Esophagus (tissue), 2 donors: ENCODE measurements around the gene ZNF256. TPM values are rescaled to one million over a fixed set of nuclear protein-coding genes. Genes with fewer than 3 reads are reported as not detected.
"Not testable (repeated sequence)": the region's sequence is repeated elsewhere in the genome, so short reads cannot be mapped to it uniquely, and the experiment has no call there.

Source experiments
- H3K27ac ChIP-seq, 2 donors: one replicate each; pipeline ENCODE4 v1.5.1; 2013; ENCODE audit warnings: low read depth in 2 of 2, mild to moderate bottlenecking in 2 of 2, inconsistent platforms in 1 of 2, low read length in 1 of 2, moderate library complexity in 1 of 2
- H3K27me3 ChIP-seq, 2 donors: one replicate each; pipeline ENCODE4 v1.6.1; 2013; ENCODE audit warnings: low read length in 2 of 2, control low read depth in 1 of 2, mild to moderate bottlenecking in 1 of 2; ENCODE audit not compliant: insufficient read depth in 2 of 2, control insufficient read depth in 1 of 2
- H3K36me3 ChIP-seq, 2 donors: one replicate each; pipeline ENCODE4 v1.6.1; 2013; ENCODE audit warnings: low read length in 1 of 2; ENCODE audit not compliant: control insufficient read depth in 2 of 2, insufficient read depth in 2 of 2
- H3K4me1 ChIP-seq, 2 donors: one replicate each; pipeline ENCODE4 v1.6.1; 2013; ENCODE audit warnings: low read length in 1 of 2; ENCODE audit not compliant: control insufficient read depth in 2 of 2, insufficient read depth in 2 of 2
- H3K4me3 ChIP-seq, 2 donors: one replicate each; pipeline ENCODE4 v1.5.1; 2013; ENCODE audit warnings: low read length in 2 of 2, mild to moderate bottlenecking in 2 of 2, low read depth in 1 of 2, moderate library complexity in 1 of 2
- H3K9me3 ChIP-seq, 2 donors: one replicate each; pipeline ENCODE4 v1.6.1; 2013; ENCODE audit warnings: mild to moderate bottlenecking in 2 of 2, low read depth in 1 of 2, low read length in 1 of 2, moderate library complexity in 1 of 2; ENCODE audit not compliant: control insufficient read depth in 2 of 2, insufficient read depth in 1 of 2
- WGBS, 2 donors: extraction: QIAGEN DNeasy Blood & Tissue Kit; methylation state at CpG; one replicate each; pipeline ENCODE4 v1.1.7; 2013; 5-methylcytosine and 5-hydroxymethylcytosine counted together
- polyA plus RNA-seq, 2 donors: library from polyadenylated mRNA; stranded (reverse); fragments of 200-250 nt; gene quantifications; one replicate each; pipeline ENCODE4 v1.2.3, GENCODE V29; 2013
- donor health status: healthy with polysubstance abuse.
- donor health status: Bipolar disorder and iron deficiency.

ZNF256 gene
- polyA plus RNA-seq, 2 donors = 2.5 TPM

DNA sequence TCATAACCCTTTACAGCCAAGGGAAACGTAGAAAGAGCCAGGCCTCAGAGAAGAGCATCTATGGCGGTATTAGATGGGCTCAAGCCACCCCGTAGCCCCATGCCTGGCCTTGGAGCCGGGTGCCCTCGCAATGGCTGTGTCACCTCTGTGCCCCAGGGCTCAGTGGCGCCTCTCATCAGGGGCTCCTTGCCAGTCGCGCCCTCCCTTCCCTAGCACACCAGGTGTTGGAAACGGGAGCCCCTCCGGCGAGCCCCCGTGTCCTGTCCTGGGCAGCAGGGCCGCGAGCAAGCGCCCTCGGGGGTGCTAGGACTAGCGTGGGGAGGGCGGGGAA is 453 bp downstream of the ZNF256 start:
- peaks cover 0 to 10% of the 10 kb centered on the region in 2 donors for H3K4me1 ChIP-seq
- WGBS, 2 donors = 1 to 2% methylated on average over 17 to 18 of the region's 18 CpGs
- peaks cover 15 to 42% of the 10 kb centered on the region in 2 donors for H3K9me3 ChIP-seq
- peaks cover 10 to 18% of the 10 kb centered on the region in 2 donors for H3K36me3 ChIP-seq
- H3K4me3 ChIP-seq = peak overlapping the region; percentile 78 to 81
- no peaks in the 10 kb centered on the region for H3K27me3 ChIP-seq
- H3K27ac ChIP-seq = peak overlapping the region; percentile 78 to 88

DNA sequence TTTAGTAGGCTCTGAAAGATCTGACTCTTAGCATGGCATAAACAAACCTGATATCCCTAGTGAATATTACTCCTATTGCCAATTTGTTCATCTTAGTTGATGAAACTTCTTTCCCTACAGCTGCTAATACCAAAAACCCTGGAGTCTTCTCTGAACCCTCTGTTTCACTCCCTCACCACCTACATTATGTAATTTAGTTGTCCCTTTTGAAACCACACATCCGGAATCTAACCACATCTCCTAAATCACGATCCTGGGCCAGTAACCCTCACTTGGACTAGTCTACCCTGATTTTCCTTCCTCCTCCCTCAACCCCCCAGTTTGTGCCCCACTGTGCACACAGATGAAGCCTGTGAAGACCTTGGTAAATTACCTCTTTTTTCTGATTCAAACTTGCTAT is 1.2 kb downstream of the ZNF256 start:
- Histone ChIP-seq H3K27ac (no peak overlapping the region), H3K9me3 (peaks cover 18 to 45% of the 10 kb centered on the region in 2 donors), H3K4me1 (peaks cover 0 to 10% of the 10 kb centered on the region in 2 donors), H3K4me3 (peak overlapping the region in 1 of 2 donors; percentile 81), H3K36me3 (peaks cover 13 to 25% of the 10 kb centered on the region in 2 donors), H3K27me3 (no peaks in the 10 kb centered on the region)
- 65 to 72% methylated on average over 2 of the region's 2 CpGs for WGBS, 2 donors

DNA sequence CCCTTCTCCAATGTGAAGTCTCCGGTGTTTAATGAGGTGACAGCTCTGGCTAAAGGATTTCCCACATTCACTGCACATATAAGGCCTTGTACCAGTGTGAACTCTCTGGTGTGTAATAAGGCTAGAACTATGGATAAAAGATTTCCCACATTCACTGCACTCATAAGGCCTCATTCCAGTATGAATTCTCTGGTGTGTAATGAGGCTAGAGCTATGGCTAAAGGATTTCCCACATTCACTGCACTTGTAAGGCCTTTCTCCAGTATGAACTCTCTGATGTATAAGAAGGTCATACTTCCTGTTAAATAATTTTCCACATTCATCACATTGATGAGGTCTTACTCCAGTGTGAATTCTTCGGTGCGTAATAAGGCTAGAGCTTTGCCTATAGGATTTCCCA is 5.9 kb downstream of the ZNF256 start:
- no peak overlapping the region for H3K27ac ChIP-seq
- H3K4me1 ChIP-seq = peaks cover 0 to 5% of the 10 kb centered on the region in 2 donors
- no peak overlapping the region for H3K4me3 ChIP-seq
- H3K9me3 ChIP-seq = peaks cover 18 to 44% of the 10 kb centered on the region in 2 donors
- H3K27me3 ChIP-seq = no peaks in the 10 kb centered on the region
- H3K36me3 ChIP-seq = peaks cover 18 to 30% of the 10 kb centered on the region in 2 donors
- WGBS, 2 donors = 96 to 99% methylated on average over 3 of the region's 3 CpGs

DNA sequence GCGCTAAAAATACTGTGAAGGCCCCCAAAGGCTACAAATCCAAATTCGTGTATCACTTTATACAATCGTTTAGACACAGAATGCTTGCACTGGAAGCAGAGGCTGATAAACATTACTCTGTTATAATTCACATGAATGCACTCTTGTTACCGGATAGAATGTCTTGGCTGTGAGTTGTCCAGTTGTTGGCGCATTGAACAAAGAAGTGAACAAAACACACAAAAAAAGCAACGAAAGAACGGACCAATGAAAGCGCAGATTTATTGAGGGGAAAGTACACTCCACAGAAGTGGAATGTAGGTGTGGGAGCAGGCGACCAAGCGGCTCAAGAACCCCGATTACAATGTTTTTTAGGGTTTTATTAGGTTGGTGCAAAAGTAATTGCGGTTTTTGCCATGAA is 11.8 kb downstream of the ZNF256 start:
- H3K36me3 ChIP-seq = peaks cover under 1% of the 10 kb centered on the region in 2 donors
- H3K9me3 ChIP-seq = peaks cover 5 to 24% of the 10 kb centered on the region in 2 donors
- H3K27me3 ChIP-seq = no peaks in the 10 kb centered on the region
- no peak overlapping the region for H3K27ac ChIP-seq
- H3K4me1 ChIP-seq = peaks cover 0 to 3% of the 10 kb centered on the region in 2 donors
- no peak overlapping the region for H3K4me3 ChIP-seq
- 87% methylated on average over 12 of the region's 12 CpGs for WGBS, 2 donors

DNA sequence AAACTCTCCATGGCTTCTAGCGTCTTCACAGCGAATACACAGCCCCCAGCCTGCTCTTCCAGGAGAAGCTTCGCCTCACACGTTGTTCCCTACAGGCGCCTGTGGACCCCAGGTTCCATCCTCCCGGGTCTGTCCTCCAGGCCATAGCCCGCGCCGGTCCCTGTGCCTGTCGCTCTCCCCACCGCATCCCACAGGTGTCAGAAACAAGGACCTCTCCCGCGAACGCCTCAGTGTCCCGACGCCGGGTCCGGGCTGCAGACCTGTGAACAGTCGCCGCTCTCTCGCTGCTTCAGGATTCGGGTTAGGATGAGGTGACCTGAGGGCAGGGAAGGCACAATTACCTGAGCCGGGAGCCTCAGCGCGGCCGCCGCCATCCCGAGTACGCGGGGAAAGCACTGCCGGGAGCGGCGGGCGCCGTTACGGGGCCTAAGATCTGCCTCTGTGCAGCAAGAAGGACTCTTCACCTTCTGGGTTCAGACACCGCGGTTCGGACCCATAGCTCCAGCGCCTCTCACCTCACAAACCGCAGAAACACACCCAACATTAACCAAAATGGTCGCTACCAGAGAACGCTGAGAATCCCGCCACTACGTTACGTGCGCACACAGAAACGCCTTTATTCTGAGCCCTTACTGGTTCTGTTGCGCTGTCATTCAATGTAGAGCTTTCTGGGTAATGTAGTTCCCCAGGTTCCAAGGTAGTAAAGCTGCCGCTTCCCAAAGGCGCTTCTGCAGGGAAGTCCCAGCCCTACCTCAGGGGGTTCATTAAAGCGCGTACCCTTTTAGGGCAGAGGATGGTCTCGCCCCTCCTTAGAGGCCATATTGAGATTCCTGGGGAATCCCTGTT is 12.5 kb downstream of the ZNF256 start, which contains the start of gene ZNF418:
ZNF418 (minus strand) TSS at position 583 of the 846 bp plus-strand sequence. CDS start 1,580 bp downstream, outside the sequence.
- Histone ChIP-seq H3K27me3 (no peaks in the 10 kb centered on the region), H3K4me3 (peak within 1 kb of the TSS; percentile 75 to 77), H3K27ac (peak within 1 kb of the TSS; percentile 69 to 76), H3K36me3 (peaks cover 0 to 3% of the 10 kb centered on the region in 2 donors), H3K4me1 (peaks cover 0 to 3% of the 10 kb centered on the region in 2 donors), H3K9me3 (peaks cover 5 to 29% of the 10 kb centered on the region in 2 donors)
- 7% methylated on average over 54 of the region's 54 CpGs for WGBS, 2 donors

DNA sequence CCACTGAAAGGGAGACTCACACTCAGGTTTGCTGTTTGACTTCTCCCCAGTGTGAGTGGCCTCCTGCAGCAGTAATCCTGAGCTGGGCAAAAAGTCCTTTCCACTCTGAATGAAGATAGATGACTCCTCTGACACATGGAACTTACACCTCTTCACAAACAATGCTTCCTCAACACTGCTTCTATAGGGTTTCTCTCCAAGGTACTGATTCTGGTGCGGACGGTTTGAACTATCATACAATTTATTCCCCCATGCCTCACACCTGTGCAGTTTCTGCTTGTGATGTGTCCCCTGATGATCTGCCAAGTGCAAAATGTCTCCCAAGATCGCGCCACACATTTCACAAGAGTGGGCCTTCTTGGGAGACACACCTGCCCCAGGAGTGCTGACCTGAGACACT is 19.9 kb downstream of the ZNF256 start:
- H3K27ac ChIP-seq = no peak overlapping the region
- H3K4me3 ChIP-seq = no peak overlapping the region
- H3K36me3 ChIP-seq = peaks cover 11 to 21% of the 10 kb centered on the region in 2 donors
- peaks cover 12 to 39% of the 10 kb centered on the region in 2 donors for H3K9me3 ChIP-seq
- H3K27me3 ChIP-seq = no peaks in the 10 kb centered on the region
- no peaks in the 10 kb centered on the region for H3K4me1 ChIP-seq
- 98 to 99% methylated on average over 4 of the region's 4 CpGs for WGBS, 2 donors

DNA sequence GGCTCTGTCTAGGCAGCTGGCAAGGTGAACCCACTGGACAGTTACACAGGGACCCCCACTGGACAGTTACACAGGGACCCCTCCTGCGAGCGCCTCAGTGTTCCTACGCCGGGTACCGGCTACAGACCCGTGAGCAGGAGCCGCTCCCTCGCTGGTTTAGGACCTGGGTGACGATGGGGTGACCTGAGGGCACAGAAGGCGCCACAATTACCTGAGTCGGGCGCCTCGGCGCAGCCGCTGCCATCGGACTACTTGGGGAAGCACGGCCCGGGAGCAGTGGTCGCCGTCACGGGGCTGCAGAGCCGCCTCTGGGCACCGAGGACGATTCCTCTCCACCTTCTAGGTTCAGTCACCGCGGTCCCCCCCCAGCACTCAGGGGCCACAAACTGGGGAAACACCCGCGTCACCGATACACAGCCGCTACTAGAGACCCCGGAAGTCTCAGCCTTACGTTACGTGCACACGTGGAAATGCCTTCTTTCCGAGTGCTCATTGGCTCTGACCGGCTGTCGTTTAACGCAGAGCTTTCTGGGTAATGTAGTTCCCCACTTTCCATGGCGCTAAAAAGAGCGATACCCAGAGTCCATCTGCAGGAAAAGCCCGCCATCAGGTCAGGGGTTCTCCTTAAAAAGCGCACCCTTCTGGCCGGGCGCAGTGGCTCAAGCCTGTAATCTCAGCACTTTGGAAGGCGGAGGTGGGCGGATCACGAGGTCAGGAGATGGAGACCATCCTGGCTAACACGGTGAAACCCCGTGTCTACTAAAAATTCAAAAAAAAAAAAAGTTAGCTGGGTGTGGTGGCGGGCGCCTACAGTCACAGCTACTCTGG is 31.1 kb downstream of the ZNF256 start, which contains the start of gene ZNF417:
ZNF417 (minus strand) TSS at position 425 of the 828 bp plus-strand sequence; CDS start at position 244, 181 bp downstream.
- H3K9me3 ChIP-seq, H3K36me3 ChIP-seq: not testable (repeated sequence)

DNA sequence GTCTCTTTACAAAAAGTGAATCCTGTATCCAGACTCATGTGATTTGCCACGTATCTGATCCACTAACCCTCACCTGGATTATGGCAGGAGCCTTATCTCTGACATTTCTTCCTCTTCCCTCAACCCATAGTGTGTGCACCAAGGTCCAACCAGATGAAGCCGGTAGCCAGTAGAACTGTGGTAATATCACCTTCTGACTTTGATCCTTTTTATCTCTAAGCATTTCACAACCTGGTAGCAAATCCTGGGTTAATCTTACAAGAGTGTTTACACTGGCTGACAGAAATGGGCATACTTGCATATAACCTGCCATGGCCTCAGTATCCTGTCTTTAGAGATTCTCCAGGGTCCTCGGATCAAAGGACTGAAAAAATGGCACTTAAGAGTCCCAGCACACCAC is 33.0 kb downstream of the ZNF256 start:
- peaks cover 5 to 13% of the 10 kb centered on the region in 2 donors for H3K9me3 ChIP-seq
- H3K4me3 ChIP-seq = no peak overlapping the region
- H3K27ac ChIP-seq = no peak overlapping the region
- 83 to 94% methylated on average over 3 of the region's 3 CpGs for WGBS, 2 donors
- H3K4me1 ChIP-seq = peaks cover 3 to 5% of the 10 kb centered on the region in 2 donors
- H3K27me3 ChIP-seq = no peaks in the 10 kb centered on the region
- peaks cover 5 to 10% of the 10 kb centered on the region in 2 donors for H3K36me3 ChIP-seq

More for the DNA sequence above, 31.1 kb downstream of the ZNF256 start, which contains the start of gene ZNF417:
- 1% methylated on average over 49 to 51 of the region's 51 CpGs for WGBS, 2 donors
- H3K27me3 ChIP-seq, H3K4me1 ChIP-seq: not testable (repeated sequence)
- H3K4me3 ChIP-seq = peak within 1 kb of the TSS; percentile 82 to 97
- peak within 1 kb of the TSS; percentile 40 to 76 for H3K27ac ChIP-seq

DNA sequence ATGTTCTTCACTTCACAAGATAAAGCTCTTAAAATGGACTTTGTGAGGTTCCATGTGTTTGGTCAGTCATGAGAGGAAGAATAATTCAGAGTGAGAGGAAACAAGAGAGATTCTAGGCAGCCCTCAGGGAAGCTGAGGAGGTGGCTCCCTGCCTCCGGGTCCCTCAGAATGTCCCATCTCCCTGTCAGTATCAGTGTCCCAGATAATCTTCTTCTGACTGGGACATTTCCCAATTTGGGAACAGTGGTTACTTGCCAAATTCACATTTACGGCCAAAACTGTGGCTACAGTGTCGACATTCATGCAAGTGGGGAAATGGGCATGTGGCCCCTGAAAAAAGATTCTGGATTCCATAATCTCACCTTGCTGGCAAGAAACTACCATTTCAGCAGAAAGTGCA is 40.1 kb downstream of the ZNF256 start:
- H3K4me1 ChIP-seq = no peaks in the 10 kb centered on the region
- WGBS, 2 donors = 92 to 99% methylated on average over 3 of the region's 3 CpGs
- H3K36me3 ChIP-seq = peaks cover 8 to 11% of the 10 kb centered on the region in 2 donors
- H3K9me3 ChIP-seq = peaks cover 5 to 19% of the 10 kb centered on the region in 2 donors
- H3K27ac ChIP-seq = no peak overlapping the region
- H3K27me3 ChIP-seq = no peaks in the 10 kb centered on the region
- no peak overlapping the region for H3K4me3 ChIP-seq
